GM12878 (cell line): ENCODE measurements around the gene ELMO3. TPM values are rescaled to one million over a fixed set of nuclear protein-coding genes. Genes with fewer than 3 reads are reported as not detected.

ENCODE experiments used
- ATAC-seq: fragments of 200-7000 bp; cut with Tn5 transposase; 3 replicates; pipeline ENCODE4 v1.9.1; 2020; ENCODE audit warnings: mild to moderate bottlenecking, moderate library complexity
- BruUV-seq: library from RNA; stranded (reverse); fragments of 400-500 nt; replicated peaks from 2 replicates; lab custom pipeline; 2021; lab: Mats Ljungman, UMichigan
- CTCF ChIA-PET: fragments of 300-600 bp; sonication (Branson Sonifier 250); formaldehyde crosslinking; extraction: SDS; loops from one replicate; lab custom pipeline; 2021; ENCODE audit warnings: inconsistent platforms; lab: Yijun Ruan, JAX
- POLR2A ChIA-PET: fragments of 350-600 bp; formaldehyde crosslinking; extraction: SDS; loops from one replicate; lab custom pipeline; 2021; ENCODE audit warnings: inconsistent platforms; lab: Charles Lee
- RAD21 ChIA-PET: fragments of 300-600 bp; sonication (Branson Sonifier 250); formaldehyde crosslinking; loops from one replicate; lab custom pipeline; 2023; ENCODE audit warnings: antibody characterized with exemption; ENCODE audit not compliant: unreplicated experiment; lab: Charles Lee
- SMC1A ChIA-PET: fragments of 300-600 bp; sonication (Branson Sonifier 250); formaldehyde crosslinking; loops from one replicate; lab custom pipeline; 2023; ENCODE audit not compliant: unreplicated experiment, uncharacterized antibody; lab: Charles Lee
- DNase-seq: peaks from one replicate; pipeline ENCODE4 v3.0.0-alpha.2; 2011; ENCODE audit warnings: low read depth, low spot score
- FAIRE-seq: peaks from 3 replicates; lab custom pipeline; 2011; peaks lifted over from hg19 to GRCh38; lab: Jason Lieb, UNC
- H2AFZ ChIP-seq: 2 replicates; pipeline ENCODE4 v1.6.0; 2011; ENCODE audit warnings: low read depth, low read length, control low read depth; ENCODE audit not compliant: control insufficient read depth
- H3K27ac ChIP-seq: 2 replicates; pipeline ENCODE4 v1.5.1; 2011; ENCODE audit warnings: control low read depth; ENCODE audit not compliant: control insufficient read depth, insufficient read depth
- H3K27me3 ChIP-seq, 2 experiments: replicated peaks in 1 of 2; 2 replicates each; pipeline versions ENCODE4 v1.6.0 to v1.6.1; 2011; ENCODE audit warnings: low read length in 1 of 2; ENCODE audit not compliant: control insufficient read depth in 2 of 2, insufficient read depth in 2 of 2
- H3K36me3 ChIP-seq, 2 experiments: 2 replicates each; pipeline ENCODE4 v1.5.1; 2011; ENCODE audit warnings: low read length in 1 of 2; ENCODE audit not compliant: control insufficient read depth in 2 of 2, insufficient read depth in 2 of 2
- H3K4me1 ChIP-seq: 2 replicates; pipeline ENCODE4 v1.6.1; 2011; ENCODE audit warnings: mild to moderate bottlenecking, low read length, moderate library complexity, mixed read lengths; ENCODE audit not compliant: control insufficient read depth, insufficient read depth
- H3K4me2 ChIP-seq: 2 replicates; pipeline ENCODE4 v1.6.0; 2011; ENCODE audit warnings: control low read depth; ENCODE audit not compliant: control insufficient read depth, insufficient read depth
- H3K4me3 ChIP-seq: fragments of 200-600 bp; sonication (generic); 2 replicates; pipeline ENCODE4 v1.5.1; 2016
- H3K79me2 ChIP-seq: 2 replicates; pipeline ENCODE4 v1.6.0; 2011; ENCODE audit warnings: low read length; ENCODE audit not compliant: control insufficient read depth, insufficient read depth
- H3K9ac ChIP-seq: 2 replicates; pipeline ENCODE4 v1.8.0; 2011; ENCODE audit warnings: low read length, control low read depth, mixed read lengths; ENCODE audit not compliant: control insufficient read depth, insufficient read depth
- H3K9me3 ChIP-seq: replicated peaks from 3 replicates; pipeline ENCODE4 v1.5.1; 2011; ENCODE audit warnings: mild to moderate bottlenecking, low read length; ENCODE audit not compliant: control insufficient read depth, insufficient read depth
- H4K20me1 ChIP-seq: 2 replicates; pipeline ENCODE4 v1.6.0; 2011; ENCODE audit not compliant: control insufficient read depth, insufficient read depth
- ATF3 ChIP-seq: IDR thresholded peaks from 2 replicates; pipeline ENCODE4 v1.6.1; 2011; ENCODE audit warnings: low read depth, mild to moderate bottlenecking, low read length, moderate library complexity, borderline replicate concordance; ENCODE audit errors: extremely low read depth
- CEBPB ChIP-seq, 2 experiments: fragments of 150-350 bp in 1 of 2; IDR thresholded peaks; 2 replicates each; pipeline ENCODE4 v1.6.1; 2012 to 2014; ENCODE audit warnings: low read depth in 2 of 2, low read length in 2 of 2, borderline replicate concordance in 1 of 2, inconsistent platforms in 1 of 2
- KLF5 ChIP-seq: fragments of 450-650 bp; IDR thresholded peaks from 2 replicates; pipeline ENCODE4 v1.6.1; 2014; ENCODE audit warnings: mild to moderate bottlenecking; ENCODE audit not compliant: partially characterized antibody
- MAX ChIP-seq: IDR thresholded peaks from 2 replicates; pipeline ENCODE4 v1.6.1; 2012; ENCODE audit warnings: low read depth, low read length, improper control_type of control experiment
- MTA3 ChIP-seq: IDR thresholded peaks from 2 replicates; pipeline ENCODE4 v1.6.1; 2012; ENCODE audit warnings: low read length, inconsistent platforms, borderline replicate concordance
- MXI1 ChIP-seq: fragments of 150-350 bp; IDR thresholded peaks from 2 replicates; pipeline ENCODE4 v1.6.1; 2011; ENCODE audit warnings: low read depth, mild to moderate bottlenecking, inconsistent platforms, low read length, improper control_type of control experiment
- NRF1 ChIP-seq: conservative IDR thresholded peaks from 2 replicates; pipeline ENCODE4 v1.6.1; 2011; ENCODE audit warnings: mild to moderate bottlenecking, low read depth, low read length, improper control_type of control experiment
- POU2F2 ChIP-seq: IDR thresholded peaks from 3 replicates; pipeline ENCODE4 v1.6.1; 2011; ENCODE audit warnings: low read depth, mild to moderate bottlenecking, low read length, borderline replicate concordance
- SIN3A ChIP-seq: IDR thresholded peaks from 2 replicates; pipeline ENCODE4 v1.6.1; 2012; ENCODE audit warnings: low read depth, low read length, improper control_type of control experiment
- STAT3 ChIP-seq: IDR thresholded peaks from 2 replicates; pipeline ENCODE4 v1.6.1; 2011; ENCODE audit warnings: low read depth, low read length, improper control_type of control experiment
- TBL1XR1 ChIP-seq: IDR thresholded peaks from 2 replicates; pipeline ENCODE4 v1.6.1; 2012; ENCODE audit warnings: low read depth, low read length, improper control_type of control experiment
- TCF7 ChIP-seq: IDR thresholded peaks from 2 replicates; pipeline ENCODE4 v1.6.1; 2014; ENCODE audit warnings: antibody characterized with exemption, borderline replicate concordance
- WGBS: methylation state at CpG from one replicate; pipeline ENCODE4 v1.1.6; 2016; ENCODE audit warnings: low lambda C conversion rate; ENCODE audit not compliant: insufficient replicate concordance, insufficient coverage; ENCODE audit errors: missing lambda C conversion rate; 5-methylcytosine and 5-hydroxymethylcytosine counted together
- in situ Hi-C: fragments of 300-500 bp; cut with MboI; formaldehyde crosslinking; loops from 9 replicates; pipeline ENCODE4 v1.14.3; 2018; ENCODE audit warnings: mixed read lengths
- intact Hi-C: fragments of 100-400 bp; cut with micrococcal nuclease; formaldehyde crosslinking; loops from one replicate; pipeline ENCODE4 v1.14.2; 2022; ENCODE audit not compliant: unreplicated experiment
- polyA plus RNA-seq, 11 experiments: library from polyadenylated mRNA; depleted of rRNA in 4 of 11; unstranded in 6 of 11; stranded (reverse) in 5 of 11; fragments of >200 nt; fragmentation: Nextera tagmentation in 4 of 11; fragmentation: Illumina TruSeq in 1 of 11; extraction: Ambion mirVana in 4 of 11; extraction: Trizol in 1 of 11; gene quantifications; 1 replicate in 1 of 11; 2 replicates in 10 of 11; pipeline versions ENCODE4 v1.2.1 to v1.2.3, GENCODE V29; 2011 to 2016; ENCODE audit warnings: inconsistent platforms in 2 of 11, missing spikeins in 2 of 11, low read depth in 1 of 11
- total RNA-seq, 4 experiments: library from RNA; depleted of rRNA in 3 of 4; stranded (reverse); fragments of >200 nt in 3 of 4; fragmentation: Illumina TruSeq in 1 of 4; extraction: Trizol in 1 of 4; gene quantifications; 2 replicates each; pipeline versions ENCODE4 v1.2.1 to v1.2.3, GENCODE V29; 2013 to 2021
- TF ChIP-seq, protein P1 (sequence below): fragments of 450-650 bp; formaldehyde crosslinking; IDR thresholded peaks from 2 replicates; pipeline ENCODE4 v1.4.0; 2022; ENCODE audit warnings: mild to moderate bottlenecking, moderate library complexity

Gene ELMO3
- total and polyA plus RNA-seq, 10 of the 15 experiments (the other 5 are each of a cell fraction or from before 2014, with no cell fraction given): 0.05 to 4.7 (median 0.96) TPM; not detected in 1

GRCh38 chr16:67213197-67214019 lies 14.5 kb downstream of the ELMO3 start (continued):
- TF ChIP-seq, protein P1, sequence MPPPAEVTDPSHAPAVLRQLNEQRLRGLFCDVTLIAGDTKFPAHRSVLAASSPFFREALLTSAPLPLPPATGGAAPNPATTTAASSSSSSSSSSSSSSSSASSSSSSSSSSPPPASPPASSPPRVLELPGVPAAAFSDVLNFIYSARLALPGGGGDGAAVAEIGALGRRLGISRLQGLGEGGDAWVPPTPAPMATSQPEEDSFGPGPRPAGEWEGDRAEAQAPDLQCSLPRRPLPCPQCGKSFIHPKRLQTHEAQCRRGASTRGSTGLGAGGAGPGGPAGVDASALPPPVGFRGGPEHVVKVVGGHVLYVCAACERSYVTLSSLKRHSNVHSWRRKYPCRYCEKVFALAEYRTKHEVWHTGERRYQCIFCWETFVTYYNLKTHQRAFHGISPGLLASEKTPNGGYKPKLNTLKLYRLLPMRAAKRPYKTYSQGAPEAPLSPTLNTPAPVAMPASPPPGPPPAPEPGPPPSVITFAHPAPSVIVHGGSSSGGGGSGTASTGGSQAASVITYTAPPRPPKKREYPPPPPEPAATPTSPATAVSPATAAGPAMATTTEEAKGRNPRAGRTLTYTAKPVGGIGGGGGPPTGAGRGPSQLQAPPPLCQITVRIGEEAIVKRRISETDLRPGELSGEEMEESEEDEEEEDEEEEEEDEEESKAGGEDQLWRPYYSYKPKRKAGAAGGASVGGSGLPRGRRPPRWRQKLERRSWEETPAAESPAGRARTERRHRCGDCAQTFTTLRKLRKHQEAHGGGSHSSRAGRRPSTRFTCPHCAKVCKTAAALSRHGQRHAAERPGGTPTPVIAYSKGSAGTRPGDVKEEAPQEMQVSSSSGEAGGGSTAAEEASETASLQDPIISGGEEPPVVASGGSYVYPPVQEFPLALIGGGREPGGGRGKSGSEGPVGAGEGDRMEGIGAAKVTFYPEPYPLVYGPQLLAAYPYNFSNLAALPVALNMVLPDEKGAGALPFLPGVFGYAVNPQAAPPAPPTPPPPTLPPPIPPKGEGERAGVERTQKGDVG (CRISPR knock-in tag): no peak
- TF ChIP-seq POU2F2: no peak
- no peak for TF ChIP-seq MAX
- TF ChIP-seq STAT3: no peak
- no peak for TF ChIP-seq TCF7
- TF ChIP-seq CEBPB (IDR thresholded peaks at IDR 0.05; ENCODE audit: borderline replicate concordance in 1 of 2, low read depth in 2 of 2, low read length in 2 of 2): no peak
- no peak for TF ChIP-seq MTA3

DNA sequence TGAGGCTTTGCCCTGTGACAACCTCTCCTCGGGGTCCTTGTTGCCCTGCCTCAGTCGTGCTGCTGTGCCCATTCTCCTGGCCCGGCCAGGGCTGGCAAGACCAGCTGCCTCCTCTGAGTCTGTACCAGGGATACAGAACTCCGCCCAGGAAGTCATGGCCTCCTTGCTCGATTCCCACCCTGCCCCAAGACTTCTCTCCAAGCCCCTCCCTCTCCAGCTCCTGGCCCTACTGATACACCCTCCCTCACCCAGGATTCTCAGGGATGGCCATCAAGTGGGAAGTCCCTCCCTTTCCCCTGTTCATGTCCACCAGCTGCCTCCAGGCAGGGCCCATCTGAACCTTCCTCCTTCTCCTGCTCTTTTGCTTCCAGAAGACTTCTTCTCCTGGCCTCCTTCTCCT lies 16.8 kb downstream of the ELMO3 start:
- FAIRE-seq (no peak), ATAC-seq (no peak), DNase-seq (no peak)
- Histone ChIP-seq H3K27me3 (no peaks in the 10 kb centered on the region), H3K27ac (no peak overlapping the region), H3K9me3 (no peaks in the 10 kb centered on the region), H3K9ac (no peak overlapping the region), H3K4me2 (no peak overlapping the region), H4K20me1 (no peaks in the 10 kb centered on the region), H2AFZ (no peak overlapping the region), H3K79me2 (no peaks in the 10 kb centered on the region), H3K4me3 (no peak overlapping the region), H3K4me1 (no peaks in the 10 kb centered on the region), H3K36me3 (no peaks in the 10 kb centered on the region)
- RAD21 ChIA-PET: no interaction called here
- in situ Hi-C loops: no loop called here
- BruUV-seq: no TSS peak
- SMC1A ChIA-PET: no interaction called here
- POLR2A ChIA-PET: interaction anchor here (1.1 kb wide), 1 partner anchor 11 kb away, joined by 4 read pairs; the partner anchor contains the start of gene TMEM208
- CTCF ChIA-PET: no interaction called here
- 28% methylated on average over 5 of the region's 5 CpGs for WGBS
- intact Hi-C loops: no loop called here
- TF ChIP-seq TBL1XR1 (no peak), NRF1 (no peak), CEBPB (IDR thresholded peaks at IDR 0.05; ENCODE audit: borderline replicate concordance in 1 of 2, low read depth in 2 of 2, low read length in 2 of 2) (no peak), MXI1 (no peak), ATF3 (no peak), STAT3 (no peak), KLF5 (no peak), SIN3A (no peak)
